Stimulated activated naive CD8-positive, alpha-beta T cell treated with anti-CD3 and anti-CD28 coated beads, Interleukin-15, amount 100 ng/mL, for 72 hours (primary cell): Measurements from ENCODE around the gene KNOP1.
"Not testable (repeated sequence)": the region's sequence is repeated elsewhere in the genome, so short reads cannot be mapped to it uniquely, and the experiment has no call there.

Source experiments
- ATAC-seq: fragments of 150-1000 bp; cut with Tn5 transposase; 2 replicates; pipeline ENCODE4 v1.10.0; 2021; ENCODE audit warnings: mild to moderate bottlenecking, moderate library complexity
- DNase-seq, 2 donors: peaks; one replicate each; pipeline ENCODE4 v3.0.0; 2021 to 2022
- H3K27ac Mint-ChIP-seq, 2 donors: one replicate each; pipeline ENCODE4 v1.8.0; 2022; ENCODE audit warnings: mild to moderate bottlenecking in 2 of 2, mixed read lengths in 2 of 2, moderate library complexity in 2 of 2
- H3K27me3 Mint-ChIP-seq: one replicate; pipeline ENCODE4 v1.8.0; 2022; ENCODE audit warnings: mixed read lengths
- H3K4me1 Mint-ChIP-seq: one replicate; pipeline ENCODE4 v1.8.0; 2022; ENCODE audit warnings: mild to moderate bottlenecking, mixed read lengths
- H3K4me3 Mint-ChIP-seq, 2 donors: one replicate each; pipeline ENCODE4 v1.8.0; 2022; ENCODE audit warnings: mild to moderate bottlenecking in 2 of 2, mixed read lengths in 2 of 2, moderate library complexity in 1 of 2
- H3K9me3 Mint-ChIP-seq, 2 donors: one replicate each; pipeline ENCODE4 v1.8.0; 2022; ENCODE audit warnings: mixed read lengths in 2 of 2

KNOP1 gene

GRCh38 chr16:19683453-19684236 lies 34.4 kb downstream of the KNOP1 start:
- ATAC-seq (no peak), DNase-seq (no peak)
- Mint-ChIP-seq H3K9me3 (no peaks in the 10 kb centered on the region), H3K27ac (no peak overlapping the region), H3K27me3 (no peaks in the 10 kb centered on the region), H3K4me3 (no peak overlapping the region), H3K4me1 (peaks cover under 1% of the 10 kb centered on the region)

GRCh38 chr16:19681637-19682036 lies 36.4 kb downstream of the KNOP1 start:
- H3K27me3 Mint-ChIP-seq, result no peaks in the 10 kb centered on the region
- H3K4me1 Mint-ChIP-seq, result no peaks in the 10 kb centered on the region
- no peak overlapping the region for H3K4me3 Mint-ChIP-seq
- H3K9me3 Mint-ChIP-seq, result no peaks in the 10 kb centered on the region
- H3K27ac Mint-ChIP-seq, result no peak overlapping the region
- DNase-seq (no peak), ATAC-seq (no peak)

GRCh38 chr16:19680881-19681340 lies 37.1 kb downstream of the KNOP1 start:
- Mint-ChIP-seq H3K27me3 (no peaks in the 10 kb centered on the region), H3K4me1 (no peaks in the 10 kb centered on the region), H3K4me3 (no peak overlapping the region), H3K27ac (no peak overlapping the region), H3K9me3 (no peaks in the 10 kb centered on the region)
- ATAC-seq (no peak), DNase-seq (no peak)

GRCh38 chr16:19679281-19679680 lies 38.7 kb downstream of the KNOP1 start:
- not testable (repeated sequence) for H3K27me3 Mint-ChIP-seq, H3K4me3 Mint-ChIP-seq, ATAC-seq, DNase-seq, H3K9me3 Mint-ChIP-seq, H3K4me1 Mint-ChIP-seq, H3K27ac Mint-ChIP-seq

- ATAC-seq, result no peak
- H3K27ac Mint-ChIP-seq, result no peak overlapping the region
Measured at GRCh38 chr16:19678804-19679203, 39.2 kb downstream of the KNOP1 start.

GRCh38 chr16:19677402-19677801 lies 40.6 kb downstream of the KNOP1 start:
- no peaks in the 10 kb centered on the region for H3K4me1 Mint-ChIP-seq
- no peak for ATAC-seq
- no peaks in the 10 kb centered on the region for H3K9me3 Mint-ChIP-seq
- no peaks in the 10 kb centered on the region for H3K27me3 Mint-ChIP-seq
- H3K27ac Mint-ChIP-seq, result peak overlapping the region; percentile 21 to 28
- no peak overlapping the region for H3K4me3 Mint-ChIP-seq
- no peak for DNase-seq

More at GRCh38 chr16:19678804-19679203, 39.2 kb downstream of the KNOP1 start:
- Mint-ChIP-seq H3K9me3 (no peaks in the 10 kb centered on the region), H3K4me1 (no peaks in the 10 kb centered on the region), H3K4me3 (no peak overlapping the region), H3K27me3 (no peaks in the 10 kb centered on the region)
- DNase-seq, result no peak

- no peak overlapping the region for H3K27ac Mint-ChIP-seq
- H3K27me3 Mint-ChIP-seq, result no peaks in the 10 kb centered on the region
- no peak for ATAC-seq
- no peaks in the 10 kb centered on the region for H3K9me3 Mint-ChIP-seq
- no peaks in the 10 kb centered on the region for H3K4me1 Mint-ChIP-seq
- no peak for DNase-seq
- H3K4me3 Mint-ChIP-seq, result no peak overlapping the region
Measured at GRCh38 chr16:19674485-19674884, 43.5 kb downstream of the KNOP1 start.

GRCh38 chr16:19672378-19672777 lies 45.6 kb downstream of the KNOP1 start:
- Mint-ChIP-seq H3K27me3 (no peaks in the 10 kb centered on the region), H3K27ac (no peak overlapping the region), H3K4me1 (no peaks in the 10 kb centered on the region), H3K9me3 (no peaks in the 10 kb centered on the region), H3K4me3 (no peak overlapping the region)
- ATAC-seq (no peak), DNase-seq (no peak)

- H3K9me3 Mint-ChIP-seq, result peaks cover 4 to 7% of the 10 kb centered on the region in 2 donors
- DNase-seq (no peak), ATAC-seq (no peak)
- no peak overlapping the region for H3K27ac Mint-ChIP-seq
- no peak overlapping the region for H3K4me3 Mint-ChIP-seq
- no peaks in the 10 kb centered on the region for H3K4me1 Mint-ChIP-seq
- no peaks in the 10 kb centered on the region for H3K27me3 Mint-ChIP-seq
Measured at GRCh38 chr16:19666477-19666876, 51.5 kb downstream of the KNOP1 start.

GRCh38 chr16:19665313-19665712 lies 52.7 kb downstream of the KNOP1 start:
- not testable (repeated sequence) for H3K4me1 Mint-ChIP-seq, ATAC-seq, H3K4me3 Mint-ChIP-seq, H3K27ac Mint-ChIP-seq, H3K27me3 Mint-ChIP-seq, DNase-seq, H3K9me3 Mint-ChIP-seq

GRCh38 chr16:19664166-19664565 lies 53.9 kb downstream of the KNOP1 start:
- Mint-ChIP-seq H3K4me1 (peaks cover 6% of the 10 kb centered on the region), H3K27me3 (no peaks in the 10 kb centered on the region), H3K27ac (no peak overlapping the region), H3K9me3 (peaks cover 4 to 7% of the 10 kb centered on the region in 2 donors), H3K4me3 (no peak overlapping the region)
- ATAC-seq (no peak), DNase-seq (no peak)

- peaks cover 4 to 7% of the 10 kb centered on the region in 2 donors for H3K9me3 Mint-ChIP-seq
- peaks cover 6% of the 10 kb centered on the region for H3K4me1 Mint-ChIP-seq
- H3K27me3 Mint-ChIP-seq, result no peaks in the 10 kb centered on the region
- DNase-seq, result no peak
- no peak overlapping the region for H3K27ac Mint-ChIP-seq
- ATAC-seq, result no peak
- H3K4me3 Mint-ChIP-seq, result no peak overlapping the region
Measured at GRCh38 chr16:19662351-19662750, 55.7 kb downstream of the KNOP1 start.

- Mint-ChIP-seq H3K4me3 (no peak overlapping the region), H3K27me3 (no peaks in the 10 kb centered on the region), H3K27ac (no peak overlapping the region), H3K9me3 (peaks cover 3 to 5% of the 10 kb centered on the region in 2 donors), H3K4me1 (peaks cover 6% of the 10 kb centered on the region)
- ATAC-seq (peak; percentile 54), DNase-seq (no peak)
Measured at GRCh38 chr16:19660432-19660831, 57.6 kb downstream of the KNOP1 start.

- Mint-ChIP-seq H3K27me3 (no peaks in the 10 kb centered on the region), H3K9me3 (no peaks in the 10 kb centered on the region), H3K4me3 (no peak overlapping the region), H3K27ac (no peak overlapping the region), H3K4me1 (peaks cover 6% of the 10 kb centered on the region)
- DNase-seq (no peak), ATAC-seq (no peak)
Measured at GRCh38 chr16:19659554-19659953, 58.5 kb downstream of the KNOP1 start.

GRCh38 chr16:19657831-19658230 lies 60.2 kb downstream of the KNOP1 start:
- Mint-ChIP-seq H3K27me3 (no peaks in the 10 kb centered on the region), H3K9me3 (no peaks in the 10 kb centered on the region), H3K4me3 (no peak overlapping the region), H3K27ac (no peak overlapping the region), H3K4me1 (peaks cover 6% of the 10 kb centered on the region)
- no peak for DNase-seq
- ATAC-seq, result no peak

GRCh38 chr16:19655242-19655777 lies 62.7 kb downstream of the KNOP1 start:
- H3K27ac Mint-ChIP-seq, result peak overlapping the region in 1 of 2 donors; percentile 57
- no peaks in the 10 kb centered on the region for H3K9me3 Mint-ChIP-seq

More at GRCh38 chr16:19655242-19655777, 62.7 kb downstream of the KNOP1 start:
- no peak for DNase-seq
- peaks cover 4% of the 10 kb centered on the region for H3K4me1 Mint-ChIP-seq
- H3K4me3 Mint-ChIP-seq, result no peak overlapping the region
- no peak for ATAC-seq
- H3K27me3 Mint-ChIP-seq, result no peaks in the 10 kb centered on the region
